ENCODE measurements around the gene ANKRD9.
"Not testable (repeated sequence)": the region's sequence is repeated elsewhere in the genome, so short reads cannot be mapped to it uniquely, and the experiment has no call there.

ANKRD9 gene, protein sequence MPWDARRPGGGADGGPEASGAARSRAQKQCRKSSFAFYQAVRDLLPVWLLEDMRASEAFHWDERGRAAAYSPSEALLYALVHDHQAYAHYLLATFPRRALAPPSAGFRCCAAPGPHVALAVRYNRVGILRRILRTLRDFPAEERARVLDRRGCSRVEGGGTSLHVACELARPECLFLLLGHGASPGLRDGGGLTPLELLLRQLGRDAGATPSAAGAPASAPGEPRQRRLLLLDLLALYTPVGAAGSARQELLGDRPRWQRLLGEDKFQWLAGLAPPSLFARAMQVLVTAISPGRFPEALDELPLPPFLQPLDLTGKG

DNA sequence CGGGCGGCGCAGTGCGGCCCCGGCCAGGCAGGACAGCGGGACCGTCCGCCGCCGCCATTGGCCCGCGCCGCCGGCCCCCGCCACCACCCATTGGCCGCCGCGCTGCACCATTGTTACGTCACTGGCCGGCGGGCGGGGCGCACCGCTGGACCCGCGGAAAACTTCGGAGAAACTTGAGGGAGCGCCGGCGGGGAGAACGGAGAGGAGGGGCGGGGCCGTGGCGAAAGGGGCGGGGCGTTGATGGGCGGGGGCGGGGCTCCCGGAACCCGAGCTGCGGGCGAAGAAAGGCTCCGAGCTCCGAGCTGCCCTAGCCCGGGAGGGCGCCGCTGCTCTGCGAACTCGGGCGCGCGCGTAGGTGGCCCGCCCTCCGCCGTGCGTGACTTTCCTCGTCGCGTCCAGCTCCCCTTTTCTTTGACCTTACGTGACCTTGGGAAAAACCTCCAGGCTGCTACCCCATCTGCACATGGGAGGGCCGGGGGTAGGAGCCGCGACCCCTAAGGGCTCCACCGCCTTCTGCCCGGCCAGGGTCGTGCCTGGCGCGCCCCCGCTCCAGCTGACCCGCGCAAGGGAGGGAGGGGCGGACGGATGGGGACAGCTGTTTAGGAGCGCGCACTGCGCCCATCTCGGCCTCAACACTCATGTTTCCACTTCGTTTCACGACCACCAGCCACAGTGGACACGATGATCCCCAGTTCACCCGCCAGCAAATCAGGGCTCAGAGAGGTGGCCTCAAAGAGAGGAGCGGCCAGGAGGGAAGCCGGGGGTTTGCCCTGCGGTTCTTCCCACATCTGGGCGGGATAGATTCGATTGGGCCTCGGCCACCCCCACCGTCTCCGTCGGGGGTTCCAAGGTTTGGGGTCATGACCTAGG lies at the start of gene ANKRD9:
Gene ANKRD9, minus strand, starts transcription at position 31 of the 870 bp plus-strand sequence. CDS start 1,887 bp downstream, outside the sequence.
- DNase-seq = peak; percentile 96

DNA sequence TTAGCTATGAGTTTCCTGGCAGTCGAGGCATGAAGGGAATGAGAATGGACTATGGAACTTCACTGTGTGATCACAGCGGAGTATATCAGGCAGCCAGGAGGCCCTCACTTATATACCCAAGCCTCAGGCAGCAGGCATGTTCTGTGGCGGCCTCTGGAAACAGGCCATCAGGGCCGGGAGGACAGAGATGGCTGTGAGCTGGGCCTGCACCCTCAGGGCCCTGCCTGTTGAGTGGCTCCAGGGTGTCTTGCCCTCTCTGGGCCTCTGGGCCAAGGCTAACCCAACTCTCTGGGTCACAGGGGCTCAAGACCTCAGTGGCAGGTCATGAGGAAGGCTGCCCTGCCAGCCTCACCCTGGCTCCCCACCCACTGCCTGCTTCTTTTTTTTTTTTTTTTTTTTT lies 49.0 kb upstream of the ANKRD9 start:
- DNase-seq = no peak

DNA sequence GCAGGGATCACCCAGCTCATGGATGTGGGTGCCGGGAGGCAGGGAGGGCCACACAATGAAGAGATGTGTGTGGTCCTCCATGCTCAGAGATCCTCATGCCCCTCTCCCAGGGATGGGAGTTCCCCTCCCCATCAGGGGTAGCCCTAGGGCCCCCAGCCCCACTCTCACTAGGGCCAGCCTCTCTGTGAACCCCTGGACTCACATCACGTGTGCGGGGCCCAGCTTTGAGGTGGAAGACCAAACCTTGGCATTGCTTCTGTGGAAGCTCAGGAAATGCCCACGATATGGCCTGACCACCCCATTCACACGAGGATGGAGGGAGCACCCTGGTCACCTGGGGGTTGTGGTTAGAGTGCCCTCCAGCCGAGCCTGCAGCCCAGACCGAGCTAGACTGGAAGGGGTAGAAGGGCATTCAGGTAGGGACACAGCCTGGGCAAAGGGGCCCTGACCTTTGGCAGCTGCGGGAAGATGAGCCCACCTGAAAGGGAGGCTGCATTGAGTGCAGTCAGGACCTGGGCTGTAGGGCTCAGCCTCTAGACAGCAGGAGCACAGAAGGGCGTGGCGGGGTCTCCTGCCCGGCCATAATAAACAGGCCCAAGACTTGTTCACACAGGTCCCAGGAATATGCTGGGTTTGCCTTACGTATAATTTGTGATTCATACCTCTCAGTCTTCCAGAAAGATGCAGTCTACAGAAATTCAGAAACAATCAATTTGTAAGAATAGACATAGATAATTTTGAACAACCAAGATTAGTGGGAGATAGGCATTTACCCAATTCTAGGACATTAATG lies 48.1 kb upstream of the ANKRD9 start:
- DNase-seq = no peak

DNA sequence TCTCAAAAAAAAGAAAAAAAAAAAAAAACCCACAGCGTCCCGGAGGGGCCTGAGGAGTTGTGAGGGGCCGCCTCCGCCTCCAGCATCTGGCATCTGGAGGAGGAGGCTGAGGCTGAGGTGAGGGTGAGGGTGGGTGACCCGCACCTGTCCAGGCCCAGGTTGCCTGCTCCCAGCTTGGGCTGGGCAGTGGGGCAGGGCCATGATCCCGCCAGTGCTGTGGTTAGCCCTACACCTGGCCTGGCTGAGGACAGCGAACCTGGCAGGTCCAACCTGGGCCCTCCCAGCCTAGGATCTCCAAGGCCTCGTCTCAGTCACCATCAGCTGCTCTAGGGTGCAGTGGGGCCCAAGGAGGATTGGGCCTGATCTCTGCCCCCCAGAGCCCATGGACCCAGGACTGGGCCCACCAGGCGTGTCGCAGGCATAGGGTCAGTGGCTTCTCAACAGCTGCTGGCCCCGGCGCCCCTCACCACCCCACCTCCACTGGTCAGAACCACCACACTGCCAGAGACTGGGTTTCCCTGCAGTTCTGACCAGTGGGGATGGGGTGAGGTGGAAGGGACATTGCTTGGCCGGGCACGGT lies 46.6 kb upstream of the ANKRD9 start:
- no peak for DNase-seq

DNA sequence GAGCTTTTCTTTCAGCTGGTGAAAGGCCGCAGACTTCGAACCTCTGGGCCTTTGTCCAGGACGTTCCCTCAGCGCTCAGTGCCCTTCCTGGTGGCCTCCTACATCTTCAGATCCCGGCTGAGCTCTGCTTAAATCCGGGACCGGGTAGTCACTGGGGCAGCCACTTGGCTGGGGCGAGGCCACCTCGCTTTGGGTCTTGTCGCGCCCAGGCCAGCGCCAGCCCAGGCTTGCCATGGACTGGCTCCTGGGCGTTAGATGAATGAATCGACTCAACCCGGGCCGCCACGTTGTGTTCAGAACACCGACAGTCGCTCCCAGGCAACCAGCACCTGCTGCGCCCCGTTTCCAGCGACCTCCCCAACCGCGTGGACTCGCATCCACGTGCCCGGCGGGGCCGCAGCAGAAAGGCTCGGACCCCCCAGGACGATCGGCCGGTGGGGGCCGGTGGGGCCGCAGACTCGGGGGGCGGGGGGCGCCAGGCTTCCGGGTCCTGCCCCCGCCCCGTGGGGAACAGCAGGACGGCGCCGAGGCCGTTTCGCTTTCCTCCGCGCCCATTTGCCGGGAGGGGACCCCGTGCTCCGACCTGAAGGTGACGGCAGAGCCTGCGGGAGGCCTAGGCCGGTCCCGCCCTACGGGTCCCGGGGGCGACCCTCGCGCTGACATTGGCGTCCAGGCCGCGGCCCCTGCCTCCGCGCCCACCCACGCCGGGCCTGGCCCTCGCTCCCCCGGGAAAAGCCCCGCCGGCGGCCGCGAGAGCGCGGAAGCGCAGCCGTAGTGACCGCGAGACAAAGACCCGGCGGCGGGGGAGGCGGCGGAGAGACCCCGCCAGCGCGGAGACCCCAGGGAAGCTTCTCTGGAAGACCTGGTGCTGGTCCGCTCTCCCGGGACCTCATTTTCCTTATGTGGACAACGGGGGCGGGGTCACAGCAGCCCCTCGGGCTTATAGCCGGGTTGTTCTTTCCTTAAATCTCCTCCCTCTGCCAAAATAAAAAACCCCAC lies 45.5 kb upstream of the ANKRD9 start:
- peak; percentile 67 for DNase-seq

DNA sequence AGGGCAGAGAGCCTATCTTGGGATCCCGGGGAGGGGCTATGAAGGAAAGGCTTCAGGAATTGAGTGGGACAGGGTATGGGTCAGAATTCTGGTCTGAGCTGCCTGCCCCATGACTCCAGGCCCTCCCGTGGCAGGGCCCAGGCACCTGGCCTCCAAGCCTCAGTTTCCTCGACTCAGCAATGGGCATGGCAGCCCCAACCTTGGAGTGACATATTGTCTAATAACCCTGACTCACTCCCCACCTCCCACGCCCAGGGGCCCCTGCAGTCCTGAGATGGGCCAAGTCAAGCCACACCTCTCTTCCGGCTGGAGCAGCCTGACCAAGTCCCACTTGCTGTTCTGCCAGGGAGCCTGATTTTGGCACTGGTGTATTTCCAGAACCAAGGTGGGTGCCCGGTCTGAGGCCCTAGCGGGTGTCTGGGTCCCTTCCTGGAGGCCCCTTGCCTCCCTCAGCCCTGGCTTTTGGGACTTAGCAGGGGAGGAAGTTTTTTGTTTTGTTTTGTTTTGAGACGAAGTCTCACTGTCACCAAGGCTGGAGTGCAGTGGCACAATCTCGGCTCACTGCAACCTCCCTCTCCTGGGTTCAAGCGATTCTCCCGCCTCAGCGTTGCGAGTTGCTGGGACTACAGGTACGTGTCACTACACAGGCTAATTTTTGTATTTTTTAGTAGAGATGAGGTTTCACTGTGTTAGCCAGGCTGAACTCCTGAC lies 42.6 kb upstream of the ANKRD9 start:
- DNase-seq = peak; percentile 65

DNA sequence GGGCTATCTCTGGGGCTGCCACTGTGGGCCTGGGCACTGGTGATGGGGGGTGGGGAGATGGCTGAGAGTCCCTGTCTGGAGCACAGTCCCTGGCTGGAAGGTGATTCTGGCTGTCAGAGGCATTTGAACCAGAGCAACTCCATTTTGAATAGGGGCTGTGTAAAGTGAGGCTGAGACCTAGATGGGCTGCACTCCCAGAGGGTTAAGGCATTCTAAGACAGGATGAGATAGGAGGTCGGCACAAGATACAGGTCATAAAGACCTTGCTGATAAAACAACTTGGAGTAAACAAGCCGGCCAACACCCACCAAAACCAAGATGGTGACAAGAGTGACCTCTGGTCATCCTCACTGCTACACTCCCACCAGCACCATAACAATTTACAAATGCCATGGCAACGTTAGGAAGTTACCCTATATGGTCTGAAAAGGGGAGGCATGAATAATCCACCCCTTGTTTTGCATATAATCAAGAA lies 41.4 kb upstream of the ANKRD9 start:
- DNase-seq = not testable (repeated sequence)

DNA sequence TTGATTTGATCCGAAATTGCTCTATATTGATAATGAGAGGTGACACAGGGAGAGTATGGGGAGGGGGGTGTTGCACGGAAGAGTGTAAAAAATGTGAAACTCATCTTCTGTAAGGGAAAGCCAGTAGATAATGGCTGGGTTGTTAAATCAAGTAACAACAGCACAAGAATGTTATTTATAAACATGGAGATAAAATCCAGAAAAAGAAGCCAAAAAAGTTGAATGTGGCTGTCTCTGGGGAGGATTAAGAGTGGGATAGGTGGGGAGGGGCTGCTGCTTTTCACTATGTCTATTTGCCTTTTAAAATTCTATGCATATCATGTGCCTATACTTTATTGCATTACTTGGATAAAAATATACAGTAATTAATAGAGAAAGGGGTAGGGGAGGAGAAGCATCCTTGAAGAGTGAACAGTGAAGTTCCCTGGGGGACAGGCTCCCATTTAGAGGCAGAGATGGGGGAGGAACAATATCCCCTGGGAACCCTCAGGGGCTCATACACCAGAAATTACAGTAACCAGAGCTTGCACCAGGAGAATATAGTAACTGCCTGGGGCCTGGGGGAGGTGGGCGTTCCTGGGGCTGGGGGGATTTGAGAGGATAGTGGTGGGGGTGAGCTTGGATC lies 39.2 kb upstream of the ANKRD9 start:
- no peak for DNase-seq

DNA sequence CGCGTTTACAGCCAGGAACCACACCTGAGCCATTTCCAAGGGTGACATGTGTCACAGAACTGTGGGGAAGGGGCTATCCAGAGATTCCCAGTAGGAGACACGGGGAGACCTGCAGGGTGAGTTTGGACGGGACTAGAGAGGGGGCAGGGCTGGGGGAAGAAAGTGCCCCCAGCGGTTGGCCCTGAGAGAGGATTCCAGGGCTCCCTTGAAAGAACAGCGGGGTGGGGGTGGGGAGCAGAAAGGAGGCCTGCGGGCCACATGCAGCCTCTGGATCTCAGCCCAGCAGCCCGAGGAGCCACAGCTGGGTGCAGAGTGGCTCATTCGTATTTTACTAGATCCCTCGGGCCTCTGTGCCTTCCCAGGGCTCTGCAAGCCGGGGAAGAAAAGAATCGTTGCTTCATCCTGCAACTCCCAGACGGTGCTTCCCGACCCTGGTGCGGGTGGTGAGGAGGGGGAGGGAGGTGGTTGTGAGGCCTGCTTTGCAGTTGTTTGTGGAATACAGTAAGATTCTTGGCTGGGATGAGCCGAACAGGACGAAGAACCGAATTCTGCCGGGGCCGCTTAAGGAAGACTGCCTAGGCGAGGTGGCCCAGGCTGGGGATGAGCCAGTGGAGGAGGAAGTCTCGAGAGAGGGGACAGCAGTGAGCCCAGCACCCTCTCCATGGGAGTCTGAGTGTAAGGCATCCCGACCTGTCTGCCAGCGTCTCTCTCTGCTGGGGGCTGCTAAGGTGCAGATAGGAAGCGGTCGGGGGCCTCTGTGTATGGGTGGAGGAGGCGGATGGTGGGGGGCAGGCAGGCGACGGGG lies 36.1 kb upstream of the ANKRD9 start:
- no peak for DNase-seq

DNA sequence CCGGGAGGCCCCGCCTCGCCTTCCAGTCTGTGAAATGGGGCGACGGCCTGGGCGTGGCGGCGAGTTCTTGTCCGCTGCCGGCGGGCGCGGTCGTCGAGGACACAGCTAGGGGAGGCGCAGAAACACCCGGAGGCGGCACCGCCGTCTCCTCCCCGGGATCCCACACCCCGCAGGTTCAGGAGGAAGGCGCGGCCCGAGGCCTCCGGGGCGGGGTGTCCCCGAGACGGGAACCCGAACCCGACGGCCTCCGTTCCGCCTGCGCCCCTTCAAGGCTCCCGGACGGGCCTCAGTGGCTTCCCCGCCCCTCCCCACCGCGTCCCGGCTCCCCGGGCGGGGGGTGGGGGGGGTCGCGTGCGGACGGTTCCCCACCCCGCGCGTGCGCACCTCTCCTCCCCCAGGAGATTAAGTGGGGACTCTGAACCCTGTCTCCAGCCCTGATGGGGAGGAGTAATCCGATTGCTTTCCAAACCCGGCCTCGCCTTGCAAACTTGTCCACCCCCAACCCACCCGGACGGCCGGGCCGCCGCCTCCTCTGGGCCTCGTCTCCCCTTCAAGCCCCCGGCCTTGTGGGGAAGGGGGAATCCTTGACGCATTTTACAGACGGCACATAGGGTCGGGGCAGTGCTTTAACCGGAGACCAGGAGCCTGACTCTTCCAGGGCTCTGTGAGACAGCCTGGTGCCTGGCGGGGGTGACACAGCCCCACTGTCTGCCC lies 35.3 kb upstream of the ANKRD9 start:
- no peak for DNase-seq

DNA sequence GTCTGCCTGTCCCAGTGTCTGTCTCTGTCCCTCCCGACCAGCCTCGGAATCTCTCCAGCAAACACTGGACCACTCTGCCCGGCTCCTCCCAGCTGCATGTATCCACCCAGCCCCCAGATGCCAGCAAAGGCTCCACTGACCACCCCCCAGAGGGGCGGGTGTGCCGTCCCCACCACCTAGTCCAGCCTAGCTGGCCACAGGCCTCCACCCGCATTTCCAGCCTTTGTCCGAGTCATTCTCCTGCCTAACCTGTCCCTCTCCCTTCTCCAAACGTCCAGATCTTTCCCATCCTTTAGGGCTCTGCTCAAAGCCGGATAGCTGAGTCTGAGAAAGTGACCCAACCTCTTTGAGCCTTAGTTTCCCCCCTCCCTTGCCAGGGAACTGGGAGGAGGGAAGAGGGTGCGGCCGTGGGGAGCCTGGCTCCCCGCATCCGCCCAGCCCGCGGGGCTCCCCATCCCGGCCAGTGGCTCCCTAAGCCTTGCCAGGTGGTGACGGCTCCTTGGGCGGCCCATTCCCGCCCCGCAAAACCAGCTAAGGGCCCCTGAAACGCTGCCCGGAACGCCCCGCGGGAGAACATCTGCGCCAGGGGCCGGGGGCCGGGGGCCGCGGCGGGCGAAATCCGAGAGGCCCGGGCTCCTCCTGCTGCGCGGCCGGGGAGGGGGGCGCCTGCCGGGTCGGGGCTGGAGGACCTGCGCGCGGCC lies 34.6 kb upstream of the ANKRD9 start:
- DNase-seq = no peak

DNA sequence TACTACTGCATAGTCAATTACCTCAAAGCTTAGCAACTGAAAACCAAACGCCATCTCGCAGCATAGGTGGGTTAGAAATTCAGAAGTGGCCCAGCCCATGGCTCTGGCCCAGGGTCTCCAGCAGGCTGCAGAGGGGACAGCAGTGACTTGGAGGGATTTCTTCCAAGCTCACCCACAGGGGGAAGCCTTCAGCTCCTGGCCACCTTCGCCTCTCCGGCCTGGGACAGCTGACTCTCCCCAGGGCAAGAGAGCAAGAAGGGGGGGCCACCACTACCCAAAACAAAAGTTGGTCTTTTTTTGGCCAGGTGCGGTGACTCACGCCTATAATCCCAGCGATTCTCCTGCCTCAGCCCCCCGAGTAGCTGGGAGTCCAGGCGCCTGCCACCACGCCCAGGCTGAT lies 32.2 kb upstream of the ANKRD9 start:
- DNase-seq = no peak

DNA sequence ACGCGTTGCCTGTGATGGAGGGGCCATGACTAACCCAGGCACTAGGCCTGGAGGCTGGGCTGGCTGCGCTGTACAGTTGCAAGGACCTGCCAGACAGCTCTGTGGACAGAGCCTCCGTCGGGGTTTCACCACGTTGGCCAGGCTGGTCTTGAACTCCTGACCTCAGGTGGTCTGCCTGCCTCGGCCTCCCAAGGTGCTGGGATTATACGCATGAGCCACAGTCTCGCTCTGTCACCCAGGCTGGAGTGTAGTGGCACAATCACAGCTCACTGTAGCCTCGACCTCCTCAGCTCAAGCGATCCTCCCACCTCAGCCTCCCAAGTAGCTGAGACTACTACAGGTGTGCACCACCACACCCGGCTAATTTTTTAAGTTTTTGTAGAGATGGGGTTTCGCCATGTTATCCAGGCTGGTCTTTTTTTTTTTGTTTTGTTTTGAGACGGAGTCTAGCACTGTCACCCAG lies 31.5 kb upstream of the ANKRD9 start:
- not testable (repeated sequence) for DNase-seq

DNA sequence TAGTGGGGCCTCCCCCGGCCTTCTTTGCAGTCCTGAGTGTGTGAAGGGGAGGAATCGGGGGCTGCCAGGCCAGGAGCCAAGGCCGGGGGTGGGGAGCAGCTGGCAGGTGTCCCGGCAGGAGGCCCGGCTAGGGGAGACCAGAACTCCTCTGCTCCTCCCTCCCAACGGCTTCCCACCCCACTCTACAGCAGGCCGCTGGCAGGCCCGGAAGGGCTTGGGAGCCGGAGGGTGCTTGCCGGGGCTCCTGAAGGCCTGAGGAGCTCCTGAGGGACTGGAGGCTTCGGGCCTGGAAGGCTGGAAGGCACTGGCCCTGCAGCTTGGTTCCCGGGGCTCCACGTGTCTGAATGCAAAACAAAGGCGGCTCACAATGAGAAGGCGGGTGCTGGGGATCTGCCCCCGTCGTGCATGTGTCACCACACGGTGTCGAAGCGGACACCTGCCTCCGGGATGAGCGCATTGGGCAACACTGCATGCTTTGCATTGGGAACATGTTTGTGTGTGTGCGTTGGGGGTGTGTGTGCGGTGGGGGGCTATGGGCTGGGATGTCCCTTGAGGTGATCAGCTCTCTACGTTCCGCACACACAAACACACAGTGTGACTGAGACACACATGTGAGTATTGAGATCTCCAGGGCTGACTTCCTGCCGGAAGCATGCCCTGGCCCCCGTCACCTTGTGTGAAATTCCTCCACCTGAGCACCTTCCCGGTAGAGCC lies 30.9 kb upstream of the ANKRD9 start:
- no peak for DNase-seq

DNA sequence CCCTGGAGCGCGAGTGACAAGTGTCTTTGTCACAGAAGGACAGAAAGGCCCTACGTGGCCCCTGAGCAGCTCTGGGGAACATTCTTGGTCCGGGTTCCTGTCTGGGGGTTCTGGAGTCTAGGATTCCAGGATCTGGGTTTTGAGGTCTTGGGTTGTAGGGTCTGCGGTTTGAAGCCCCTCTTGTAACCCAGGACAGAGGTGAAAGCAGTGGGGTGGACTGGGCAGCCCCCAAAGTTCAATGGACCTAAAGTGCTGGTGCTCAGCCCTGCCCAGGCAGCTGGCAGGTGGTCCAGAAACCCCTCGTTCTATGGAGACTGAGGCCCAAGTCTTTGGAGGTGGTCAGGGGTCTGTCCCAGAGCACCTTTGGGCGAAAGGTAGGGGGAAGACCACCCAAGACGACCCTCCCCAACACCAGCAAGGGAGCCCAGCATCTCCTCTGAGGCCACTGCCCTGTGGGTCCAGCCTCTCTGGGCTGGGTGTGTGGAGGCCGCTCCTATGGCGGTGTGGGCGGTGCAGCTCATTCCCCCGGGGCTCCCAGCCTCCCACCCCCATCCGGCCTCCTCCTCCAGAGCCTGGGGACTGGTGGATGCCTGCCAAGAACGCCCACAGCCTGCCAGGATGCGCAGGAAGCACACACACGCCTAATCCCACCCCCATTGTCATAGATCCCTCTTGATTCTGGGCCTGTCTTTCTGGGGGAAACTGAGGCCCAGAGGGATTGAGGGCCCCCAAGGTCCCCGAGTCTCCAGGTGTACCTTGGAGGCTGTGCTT lies 30.2 kb upstream of the ANKRD9 start:
- DNase-seq = no peak

All from stimulated activated CD8-positive, alpha-beta memory T cell treated with anti-CD3 and anti-CD28 coated beads, Interleukin-4, amount 100 ng/mL, for 48 hours (primary cell).